K562 (cell line): ENCODE measurements around the gene SCN5A. TPM values are rescaled to one million over a fixed set of nuclear protein-coding genes. Genes with fewer than 3 reads are reported as not detected.

Experiments used
- ATAC-seq: fragments of 200-7000 bp; cut with Tn5 transposase; 3 replicates; pipeline ENCODE4 v1.9.1; 2020; ENCODE audit warnings: moderate library complexity
- BruUV-seq: library from RNA; stranded (reverse); fragments of 400-500 nt; replicated peaks from 2 replicates; lab custom pipeline; 2021; lab: Mats Ljungman, UMichigan
- CTCF ChIA-PET: fragments of 300-600 bp; formaldehyde crosslinking; extraction: SDS; loops from one replicate; lab custom pipeline; 2021; ENCODE audit warnings: low intra/inter-chr PET ratio; lab: Yijun Ruan, JAX
- POLR2A ChIA-PET: fragments of 300-600, 350-650 bp; sonication (Branson Sonifier 250); formaldehyde crosslinking; extraction: SDS; loops from one replicate; lab custom pipeline; 2021; ENCODE audit warnings: antibody characterized with exemption, inconsistent platforms; lab: Yijun Ruan, JAX
- DNase-seq, 4 experiments: peaks; one replicate each; pipeline versions ENCODE4 v3.0.0 to v3.0.0-alpha.2; 2011 to 2018; ENCODE audit warnings: low spot score in 3 of 4, mixed read lengths in 3 of 4; ENCODE audit errors: extremely low read depth in 1 of 4
- FAIRE-seq: peaks from 2 replicates; lab custom pipeline; 2011; peaks lifted over from hg19 to GRCh38; lab: Jason Lieb, UNC
- H2AFZ ChIP-seq: 2 replicates; pipeline ENCODE4 v1.6.0; 2011; ENCODE audit warnings: low read depth, low read length, control low read depth, inconsistent platforms
- H3K27ac ChIP-seq: fragments of 200-600 bp; 3 replicates; pipeline ENCODE4 v1.8.0; 2011; ENCODE audit warnings: low read depth, mild to moderate bottlenecking, control low read depth, inconsistent platforms, low read length, moderate library complexity, mixed read lengths; ENCODE audit errors: extremely low read depth
- H3K27me3 ChIP-seq, 2 experiments: fragments of 300-600 bp in 1 of 2; 2 replicates in 1 of 2; 3 replicates in 1 of 2; pipeline versions ENCODE4 v1.6.0 to v1.8.0; 2011; ENCODE audit warnings: inconsistent platforms in 2 of 2, low read length in 2 of 2, mild to moderate bottlenecking in 1 of 2, mixed read lengths in 1 of 2, moderate library complexity in 1 of 2; ENCODE audit not compliant: control insufficient read depth in 2 of 2, insufficient read depth in 2 of 2
- H3K36me3 ChIP-seq: fragments of 300-600 bp; 3 replicates; pipeline ENCODE4 v1.8.0; 2011; ENCODE audit warnings: mild to moderate bottlenecking, low read length, inconsistent platforms; ENCODE audit not compliant: control insufficient read depth, insufficient read depth
- H3K4me1 ChIP-seq, 2 experiments: fragments of 200-600 bp in 1 of 2; replicated peaks in 1 of 2; 2 replicates in 1 of 2; 3 replicates in 1 of 2; pipeline versions ENCODE4 v1.5.1 to v1.8.0; 2011; ENCODE audit warnings: inconsistent platforms in 2 of 2, low read length in 2 of 2, mild to moderate bottlenecking in 1 of 2, mixed read lengths in 1 of 2, moderate library complexity in 1 of 2; ENCODE audit not compliant: control insufficient read depth in 2 of 2, insufficient read depth in 2 of 2
- H3K4me2 ChIP-seq: 2 replicates; pipeline ENCODE4 v1.6.1; 2011; ENCODE audit warnings: low read length, control low read depth, inconsistent platforms, mixed read lengths; ENCODE audit not compliant: insufficient read depth
- H3K4me3 ChIP-seq: fragments of 200-600 bp; sonication (generic), shearing (Covaris generic); 2 replicates; pipeline ENCODE4 v1.5.1; 2016; ENCODE audit warnings: control low read depth, inconsistent platforms
- H3K79me2 ChIP-seq: fragments of 200-600 bp; 3 replicates; pipeline ENCODE4 v1.8.0; 2011; ENCODE audit warnings: low read length, inconsistent platforms; ENCODE audit not compliant: control insufficient read depth, insufficient read depth
- H3K9ac ChIP-seq, 2 experiments: 2 replicates each; pipeline versions ENCODE4 v1.6.0 to v1.6.1; 2011; ENCODE audit warnings: low read depth in 2 of 2, low read length in 2 of 2, control low read depth in 1 of 2, inconsistent platforms in 1 of 2, mild to moderate bottlenecking in 1 of 2, mixed read lengths in 1 of 2; ENCODE audit not compliant: insufficient read depth in 1 of 2
- H3K9me1 ChIP-seq: one replicate; pipeline ENCODE4 v1.6.0; 2011; ENCODE audit warnings: inconsistent platforms, mild to moderate bottlenecking, low read length, moderate library complexity; ENCODE audit not compliant: control insufficient read depth, insufficient read depth
- H3K9me3 ChIP-seq: replicated peaks from 2 replicates; pipeline ENCODE4 v1.5.1; 2011; ENCODE audit warnings: low read depth, low read length, inconsistent platforms; ENCODE audit not compliant: control insufficient read depth, insufficient read depth
- H4K20me1 ChIP-seq: replicated peaks from 2 replicates; pipeline ENCODE4 v1.6.1; 2011; ENCODE audit warnings: low read length, inconsistent platforms, mixed read lengths; ENCODE audit not compliant: control insufficient read depth, insufficient read depth
- ARID1B ChIP-seq: fragments of 450-650 bp; IDR thresholded peaks from 2 replicates; pipeline ENCODE4 v1.6.1; 2016; ENCODE audit warnings: antibody characterized with exemption, mild to moderate bottlenecking, inconsistent platforms
- ID3 ChIP-seq, 2 experiments: fragments of 250-450 bp in 1 of 2; fragments of 450-650 bp in 1 of 2; sonication (Bioruptor Pico) in 1 of 2; IDR thresholded peaks; 2 replicates each; pipeline versions ENCODE4 v1.6.1 to v1.8.0; 2016 to 2021; ENCODE audit warnings: mild to moderate bottlenecking in 2 of 2, moderate library complexity in 2 of 2, missing compliant biosample characterization in 1 of 2, missing genetic modification characterization in 1 of 2
- SMAD1 ChIP-seq: fragments of 150-350 bp; IDR thresholded peaks from 2 replicates; pipeline ENCODE4 v1.6.1; 2014; ENCODE audit warnings: low read length, low read depth; ENCODE audit not compliant: partially characterized antibody
- TBP ChIP-seq: optimal IDR thresholded peaks from 2 replicates; pipeline ENCODE3; 2011; ENCODE audit warnings: low read depth, low read length, improper control_type of control experiment
- TCF7L2 ChIP-seq: fragments of 150-350 bp; IDR thresholded peaks from 2 replicates; pipeline ENCODE4 v1.6.1; 2016; ENCODE audit warnings: low read depth, mild to moderate bottlenecking, low read length, moderate library complexity
- ZFX ChIP-seq: sonication (generic); formaldehyde crosslinking; IDR thresholded peaks from 2 replicates; pipeline ENCODE4 v1.8.0; 2022; ENCODE audit warnings: mild to moderate bottlenecking, missing genetic modification reagents, moderate library complexity
- ZNF274 ChIP-seq: IDR thresholded peaks from 2 replicates; pipeline ENCODE4 v1.6.1; 2011; ENCODE audit warnings: low read depth, mild to moderate bottlenecking, low read length, moderate library complexity, borderline replicate concordance
- ZNF398 ChIP-seq: fragments of 250-450 bp; sonication (Bioruptor Pico); IDR thresholded peaks from 2 replicates; pipeline ENCODE4 v1.8.0; 2021; ENCODE audit warnings: moderate library complexity, mild to moderate bottlenecking, inconsistent platforms
- ZNF592 ChIP-seq: fragments of 450-650 bp; IDR thresholded peaks from 2 replicates; pipeline ENCODE4 v1.6.1; 2017; ENCODE audit warnings: antibody characterized with exemption, mild to moderate bottlenecking
- ZNF75A ChIP-seq: fragments of 450-650 bp; formaldehyde crosslinking; IDR thresholded peaks from 2 replicates; pipeline ENCODE4 v1.4.0; 2020; ENCODE audit warnings: mild to moderate bottlenecking
- WGBS: fragments of 100-300 bp; shearing (Covaris generic); methylation state at CpG from one replicate; pipeline ENCODE4 v1.1.6; 2016; ENCODE audit warnings: low coverage, mixed read lengths; ENCODE audit not compliant: insufficient coverage; ENCODE audit errors: missing lambda C conversion rate; 5-methylcytosine and 5-hydroxymethylcytosine counted together
- in situ Hi-C: fragments of 300-500 bp; cut with MboI; formaldehyde crosslinking; loops from 4 replicates; pipeline ENCODE4 v1.15.0; 2018; ENCODE audit warnings: inconsistent platforms, mixed read lengths
- intact Hi-C: fragments of 100-400 bp; cut with micrococcal nuclease; formaldehyde crosslinking; loops from 2 replicates; pipeline ENCODE4 v1.14.2; 2022
- polyA plus RNA-seq, 8 experiments: library from polyadenylated mRNA; depleted of rRNA in 4 of 8; stranded (reverse) in 5 of 8; unstranded in 3 of 8; fragments of >200 nt; fragmentation: Nextera tagmentation in 2 of 8; fragmentation: Illumina TruSeq in 1 of 8; extraction: Ambion mirVana in 2 of 8; extraction: Trizol in 1 of 8; gene quantifications; 2 replicates each; pipeline versions ENCODE4 v1.2.1 to v1.2.3, GENCODE V29; 2011 to 2014; ENCODE audit warnings: inconsistent platforms in 1 of 8, missing spikeins in 1 of 8
- total RNA-seq, 7 experiments: library from RNA; depleted of rRNA in 6 of 7; stranded (reverse); fragments of >200 nt in 6 of 7; fragmentation: Illumina TruSeq in 2 of 7; extraction: Trizol in 2 of 7; gene quantifications; 2 replicates each; pipeline versions ENCODE4 v1.2.1 to v1.2.3, GENCODE V29; 2011 to 2021; ENCODE audit warnings: low replicate concordance in 1 of 7

SCN5A gene
- total and polyA plus RNA-seq, 9 of the 15 experiments (the other 6 are each of a cell fraction or from before 2014, with no cell fraction given): 0.07 to 1.4 (median 0.21) TPM; not detected in 2

GRCh38 chr3:38698760-38699159, 49.3 kb upstream of the SCN5A start:
- CTCF ChIA-PET: no interaction called here
- intact Hi-C loops: no loop called here
- Histone ChIP-seq H3K9me1 (no peaks in the 10 kb centered on the region), H3K4me3 (no peak overlapping the region), H3K4me1 (no peaks in the 10 kb centered on the region), H4K20me1 (no peaks in the 10 kb centered on the region; the same call in 1 of the 2 replicates), H3K4me2 (no peak overlapping the region), H3K9me3 (no peaks in the 10 kb centered on the region), H3K79me2 (no peaks in the 10 kb centered on the region), H3K9ac (no peak overlapping the region), H3K36me3 (no peaks in the 10 kb centered on the region), H3K27me3 (peaks cover 10 to 23% of the 10 kb centered on the region in 2 experiments; a peak in 4 of 5 replicates), H2AFZ (no peak overlapping the region), H3K27ac (no peak overlapping the region)
- POLR2A ChIA-PET: interaction anchor here (0.9 kb wide), 1 partner anchor 15 kb away, joined by 3 read pairs; no protein-coding TSS in a partner anchor
- no peak for ATAC-seq
- no peak for TF ChIP-seq ARID1B
- no peak for TF ChIP-seq ZFX (CRISPR knock-in tag)
- no peak for TF ChIP-seq ZNF398 (CRISPR knock-in tag)
- no peak for TF ChIP-seq ID3 (CRISPR knock-in tag; IDR thresholded peaks at IDR 0.05)
- no peak for TF ChIP-seq ID3 (tag; IDR thresholded peaks at IDR 0.05)
- no peak for TF ChIP-seq TBP
- no peak for TF ChIP-seq TCF7L2
- no peak for TF ChIP-seq SMAD1
- no peak for TF ChIP-seq ZNF592
- TF ChIP-seq ZNF274: no peak
- TF ChIP-seq ZNF75A (CRISPR knock-in tag): no peak
- FAIRE-seq: no peak
- no TSS peak for BruUV-seq
- 2% methylated on average over 5 of the region's 5 CpGs for WGBS
- no peak for DNase-seq
- in situ Hi-C loops: no loop called here
